Hematopoietic multipotent progenitor cell (in vitro differentiated cells): ENCODE measurements around the gene CD81. TPM values are rescaled to one million over a fixed set of nuclear protein-coding genes. Genes with fewer than 3 reads are reported as not detected.
A peak's percentile ranks its signal among the peaks of the same experiment; 100 is the strongest.
"Not testable (repeated sequence)": the region's sequence is repeated elsewhere in the genome, so short reads cannot be mapped to it uniquely, and the experiment has no call there.

Experiments
- DNase-seq, 3 donors: peaks; one replicate each; pipeline ENCODE4 v3.0.0-alpha.2; 2011 to 2015; ENCODE audit warnings: low read depth in 2 of 3, low spot score in 2 of 3
- total RNA-seq: library from RNA; depleted of rRNA; stranded (reverse); fragments of >200 nt; gene quantifications from one replicate; pipeline ENCODE4 v1.2.3, GENCODE V29; 2012

CD81 gene
- 294 TPM for total RNA-seq

DNA sequence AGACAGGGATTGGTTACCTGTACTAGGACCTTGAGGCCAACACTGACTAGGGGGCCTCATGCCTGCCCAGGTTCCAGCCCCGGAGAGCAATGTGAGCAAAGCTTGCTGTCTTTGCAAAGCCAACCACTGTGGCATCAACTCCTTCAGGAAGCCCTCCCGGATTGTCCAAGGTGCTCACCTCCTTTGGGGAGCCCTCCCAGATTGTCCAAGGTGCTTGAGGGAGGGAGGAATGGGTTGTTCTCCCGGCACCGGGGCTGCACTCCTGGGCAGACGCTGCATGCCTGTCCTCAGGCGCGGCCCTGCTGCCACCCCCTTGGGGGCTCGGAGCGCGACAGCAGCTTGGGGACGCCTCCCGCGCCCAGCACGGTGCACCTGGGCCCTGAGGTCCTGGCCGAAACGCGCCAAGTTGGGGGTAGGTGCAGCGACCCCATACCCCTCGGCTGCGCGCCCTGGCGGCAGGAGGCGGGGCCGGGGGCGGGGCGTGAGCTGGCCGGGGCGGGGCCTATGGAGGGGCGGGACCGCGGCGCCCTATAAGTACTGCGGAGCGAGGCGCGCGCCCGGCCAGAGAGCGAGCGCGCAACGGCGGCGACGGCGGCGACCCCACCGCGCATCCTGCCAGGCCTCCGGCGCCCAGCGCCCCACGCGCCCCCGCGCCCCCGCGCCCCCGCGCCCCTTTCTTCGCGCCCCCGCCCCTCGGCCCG is at the start of gene CD81:
TSS of gene CD81 (plus strand) at position 560 of the 701 bp plus-strand sequence. CDS start 240 bp downstream, outside the sequence.
- peak; percentile 43 to 59 (median 46) for DNase-seq

DNA sequence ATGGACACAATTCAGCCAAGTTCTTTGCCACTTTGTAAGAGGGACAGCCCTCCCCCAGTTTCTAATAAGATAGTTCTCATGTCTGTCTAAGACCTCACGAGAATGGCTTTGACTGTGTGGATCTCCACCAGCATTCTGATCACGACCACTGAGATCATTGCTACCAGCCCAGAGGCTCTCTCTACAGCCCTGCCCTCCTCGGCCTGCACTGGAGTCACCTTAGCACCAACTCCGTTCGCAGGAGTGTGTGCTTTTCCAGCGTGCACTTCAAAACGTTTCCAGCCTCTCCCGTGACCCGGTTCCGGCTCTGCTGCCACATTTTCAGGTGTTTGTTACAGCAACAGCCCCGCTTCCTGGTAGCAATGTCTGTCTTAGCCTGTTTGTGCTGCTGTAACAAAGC is 49.1 kb upstream of the CD81 start:
- DNase-seq: no peak

DNA sequence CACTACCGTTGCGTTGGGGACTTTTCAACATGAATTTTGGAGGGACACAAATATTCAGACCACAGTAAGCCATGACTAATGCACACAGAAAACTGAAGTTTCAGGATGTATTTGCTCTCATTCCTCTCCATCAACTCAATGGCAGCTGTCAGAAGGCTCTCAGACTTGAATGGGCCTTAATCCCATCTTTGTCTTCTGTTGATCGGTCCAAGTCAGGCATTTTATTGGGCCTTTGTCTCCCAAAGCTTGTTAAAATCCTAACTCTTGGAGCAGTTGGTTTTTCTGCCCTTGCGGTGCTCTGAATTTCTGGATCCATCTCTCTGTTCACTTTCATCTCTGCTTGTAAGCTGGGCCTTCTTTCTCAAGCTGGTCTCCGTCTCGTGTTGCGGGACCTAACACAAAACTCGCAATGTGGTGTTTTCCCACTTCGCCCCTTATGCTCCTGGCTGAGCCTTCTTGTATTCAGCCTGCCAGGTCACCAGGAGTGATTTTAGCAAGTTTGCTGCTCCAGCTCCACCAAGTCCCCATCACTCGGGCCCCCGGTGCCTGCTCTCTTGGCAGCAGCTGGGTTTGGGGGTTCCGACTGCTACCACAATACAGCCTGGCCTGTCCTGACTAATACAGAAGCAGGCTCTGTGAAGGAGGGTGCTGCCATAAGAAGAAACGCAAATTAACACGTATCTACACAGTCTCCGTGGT is 48.3 kb upstream of the CD81 start:
- DNase-seq: no peak

GRCh38 chr11:2329551-2329950 is 47.6 kb upstream of the CD81 start:
- DNase-seq: no peak

GRCh38 chr11:2330696-2331095 is 46.4 kb upstream of the CD81 start:
- DNase-seq: no peak

DNA sequence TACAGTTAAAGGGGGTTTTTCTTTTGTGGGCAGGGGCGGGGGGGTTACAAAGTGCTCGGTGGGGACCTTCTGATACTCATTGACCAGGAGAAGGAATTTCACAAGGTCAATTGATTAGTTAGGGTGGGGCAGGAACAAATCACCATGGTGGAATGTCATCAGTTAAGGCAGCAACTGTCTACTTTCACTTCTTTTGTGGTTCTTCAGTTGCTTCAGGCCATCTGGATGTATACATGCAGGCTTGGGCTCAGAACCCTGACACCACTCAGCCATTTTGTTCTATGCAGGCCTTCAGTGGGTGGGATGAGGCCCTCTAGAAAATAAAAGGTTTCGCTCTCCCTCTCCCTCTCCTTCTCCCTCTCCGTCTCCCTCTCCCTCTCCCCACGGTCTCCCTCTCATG is 45.7 kb upstream of the CD81 start:
- DNase-seq: no peak

DNA sequence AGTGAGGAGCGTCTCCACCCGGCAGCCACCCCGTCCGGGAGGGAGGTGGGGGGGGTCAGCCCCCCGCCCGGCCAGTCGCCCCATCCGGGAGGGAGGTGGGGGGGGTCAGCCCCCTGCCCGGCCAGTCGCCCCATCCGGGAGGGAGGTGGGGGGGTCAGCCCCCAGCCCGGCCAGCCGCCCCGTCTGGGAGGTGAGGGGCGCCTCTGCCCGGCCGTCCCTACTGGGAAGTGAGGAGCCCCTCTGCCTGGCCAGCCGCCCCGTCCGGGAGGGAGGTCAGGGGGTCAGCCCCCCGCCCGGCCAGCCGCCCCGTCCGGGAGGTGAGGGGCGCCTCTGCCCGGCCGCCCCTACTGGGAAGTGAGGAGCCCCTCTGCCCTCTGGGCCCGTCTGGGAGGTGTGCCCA is 44.5 kb upstream of the CD81 start:
- not testable (repeated sequence) for DNase-seq

- DNase-seq: not testable (repeated sequence)
Observed at GRCh38 chr11:2333486-2334205, 43.5 kb upstream of the CD81 start.

- DNase-seq: not testable (repeated sequence)
Observed at GRCh38 chr11:2335286-2335685, 41.8 kb upstream of the CD81 start.

- not testable (repeated sequence) for DNase-seq
Observed at GRCh38 chr11:2338760-2339159, 38.4 kb upstream of the CD81 start.

DNA sequence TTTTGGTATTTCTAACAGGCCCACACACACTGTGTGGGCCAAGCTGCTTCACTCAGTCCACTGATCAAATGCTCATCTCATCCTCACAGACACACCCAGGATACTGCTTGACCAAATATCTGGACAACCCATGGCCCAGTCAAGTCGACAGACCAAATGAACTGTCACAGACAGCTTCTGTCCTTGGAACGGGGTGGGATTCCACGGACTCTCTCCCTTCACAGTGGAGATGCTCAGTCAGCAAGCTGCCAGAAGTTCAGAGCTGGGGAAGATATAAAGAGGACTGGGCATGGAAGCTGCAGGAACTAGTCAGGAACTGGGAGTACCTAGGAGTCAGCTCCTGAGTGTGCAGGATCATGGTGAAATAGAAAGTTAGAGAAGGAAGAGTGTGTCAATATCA is 34.6 kb upstream of the CD81 start:
- no peak for DNase-seq

DNA sequence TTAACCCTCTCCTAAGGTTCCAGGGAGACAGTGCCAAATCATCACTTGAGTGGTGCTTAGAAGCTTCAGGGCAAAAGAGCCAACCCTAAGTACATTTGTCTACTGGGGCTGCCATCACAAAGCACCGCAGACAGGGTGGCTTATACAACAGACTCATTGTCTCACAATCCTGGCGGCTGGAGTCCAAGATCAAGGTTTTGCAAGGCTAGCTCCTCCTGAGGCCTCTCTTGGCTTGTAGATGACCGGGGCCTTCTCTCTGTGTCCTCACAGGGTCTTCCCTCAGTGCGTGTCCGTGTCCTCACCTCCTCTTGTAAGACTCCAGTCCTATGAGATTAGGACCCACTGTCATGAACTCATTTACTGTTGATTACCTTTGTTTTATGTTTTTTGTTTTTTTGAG is 34.1 kb upstream of the CD81 start:
- DNase-seq: no peak

- no peak for DNase-seq
Observed at GRCh38 chr11:2343502-2343901, 33.6 kb upstream of the CD81 start.

GRCh38 chr11:2345050-2345449 is 32.1 kb upstream of the CD81 start:
- DNase-seq: no peak

GRCh38 chr11:2346014-2346413 is 31.1 kb upstream of the CD81 start:
- DNase-seq: no peak

DNA sequence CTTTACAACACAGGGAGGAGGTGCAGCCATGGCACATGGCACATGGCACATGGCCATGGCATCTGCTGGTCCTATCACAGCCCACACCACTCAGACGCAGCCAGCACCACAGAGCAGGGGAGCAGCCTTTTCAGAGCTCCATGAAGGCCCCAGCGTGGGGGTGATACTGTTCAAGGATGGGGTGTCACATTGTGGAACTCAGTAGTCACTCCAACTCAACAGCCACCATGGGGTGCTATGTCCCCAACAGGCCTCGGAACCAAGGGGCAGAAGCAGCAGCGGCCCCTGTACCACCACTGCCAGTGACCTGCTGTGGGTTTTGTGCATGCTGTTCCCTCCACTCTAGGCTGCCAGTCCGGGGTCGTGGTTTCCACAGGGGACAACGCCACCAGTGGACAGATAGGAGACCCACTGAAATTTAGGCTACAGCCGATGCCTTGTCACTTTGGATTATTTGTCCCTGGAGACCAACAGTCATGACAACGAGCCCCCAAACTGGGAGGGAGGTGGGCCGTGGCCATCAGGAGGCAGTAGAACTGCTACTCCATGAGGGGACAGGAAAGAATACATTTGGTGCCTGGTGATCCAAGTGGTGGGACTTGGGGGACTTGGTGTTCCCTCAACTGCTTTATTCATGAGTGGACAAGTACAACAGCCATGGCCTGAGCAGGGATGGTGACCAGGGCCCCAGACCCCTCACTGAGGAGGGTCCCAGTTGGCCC is 30.4 kb upstream of the CD81 start:
- no peak for DNase-seq

- no peak for DNase-seq
Observed at GRCh38 chr11:2347308-2347830, 29.7 kb upstream of the CD81 start.

DNA sequence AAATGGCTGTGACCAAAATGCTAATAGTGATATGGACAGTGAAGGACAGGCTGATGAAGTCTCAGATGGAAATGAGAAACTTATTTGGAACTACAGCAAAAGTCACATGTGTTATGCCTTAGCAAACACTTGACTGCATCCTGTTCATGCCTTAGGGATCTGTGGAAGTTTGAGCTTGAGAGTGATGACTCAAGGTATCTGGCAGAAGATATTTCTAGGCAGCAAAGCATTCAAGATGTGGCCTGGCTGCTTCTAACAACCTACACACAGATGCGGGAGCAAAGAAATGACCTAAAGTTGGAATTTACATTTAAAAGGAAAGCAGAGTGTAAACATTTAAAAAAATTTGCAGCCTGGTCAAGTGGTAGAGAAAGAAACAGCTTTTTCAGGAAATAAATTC is 28.1 kb upstream of the CD81 start:
- DNase-seq: no peak

DNA sequence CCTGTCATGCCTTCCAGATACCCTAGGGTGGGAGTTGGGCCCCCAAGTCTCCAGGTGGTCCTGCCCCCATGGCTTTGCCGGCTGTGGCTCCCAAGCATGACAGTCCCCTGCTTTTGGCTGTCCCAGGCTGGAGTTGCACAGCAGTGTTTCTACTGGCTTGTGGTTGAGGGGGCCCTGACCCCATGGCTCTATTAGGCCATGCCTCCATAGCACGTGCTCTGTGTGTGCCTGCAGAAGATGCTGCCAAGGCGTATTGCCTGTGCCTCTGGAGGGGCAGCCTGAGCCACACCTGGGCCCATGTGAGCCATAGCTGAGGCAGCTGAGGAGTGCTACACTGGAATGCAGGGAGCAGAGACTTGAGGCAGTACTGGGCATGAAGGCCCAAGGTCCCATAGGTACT is 25.4 kb upstream of the CD81 start:
- no peak for DNase-seq

DNA sequence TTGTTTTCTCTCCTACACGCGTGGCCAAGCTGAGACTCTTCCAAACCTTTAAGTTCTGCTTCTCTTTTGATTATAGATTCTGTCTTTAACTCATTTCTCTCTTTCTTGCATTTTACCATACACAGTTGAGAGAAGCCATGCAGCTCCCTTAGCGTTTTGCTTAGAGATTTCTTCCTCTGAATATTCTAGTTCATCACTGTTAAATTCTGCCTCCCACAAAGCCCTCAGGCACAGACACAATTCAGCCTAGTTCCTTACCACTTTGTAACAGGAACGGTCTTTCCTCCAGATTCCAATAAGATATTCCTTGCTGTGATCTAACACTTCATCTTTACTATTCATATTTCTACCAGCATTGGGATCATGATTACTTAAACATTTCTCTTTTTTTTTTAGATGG is 24.7 kb upstream of the CD81 start:
- no peak for DNase-seq
